Measurements from ENCODE around the gene VWA5B2.
A peak's percentile ranks its signal among the peaks of the same experiment; 100 is the strongest.

Gene VWA5B2

GRCh38 chr3:184229394-184230080, at the start of gene VWA5B2:
Gene VWA5B2, plus strand, starts transcription at chr3:184229585. Its CDS starts 944 bp downstream, at chr3:184230529.
- DNase-seq: peak; percentile 76

DNA sequence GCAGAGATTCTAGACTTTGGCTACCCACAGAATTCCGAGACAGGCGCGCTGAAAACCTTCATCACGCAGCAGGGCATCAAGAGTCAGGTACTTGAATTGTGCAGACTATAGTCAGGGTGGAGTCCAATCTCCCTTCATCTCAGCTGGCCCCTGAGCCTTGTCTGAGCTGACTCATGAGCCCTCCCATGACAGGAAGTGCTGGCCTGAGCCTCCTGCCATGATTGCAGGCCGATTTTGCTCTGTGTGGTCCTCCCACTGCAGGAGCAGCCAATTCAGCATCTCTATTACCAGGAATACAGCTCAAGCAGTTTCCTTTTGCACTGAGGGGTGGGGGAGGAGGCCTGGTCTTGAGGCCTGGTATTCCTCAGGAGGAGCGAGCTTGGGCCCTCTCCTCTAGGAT, 49.2 kb upstream of the VWA5B2 start:
- DNase-seq: no peak

DNA sequence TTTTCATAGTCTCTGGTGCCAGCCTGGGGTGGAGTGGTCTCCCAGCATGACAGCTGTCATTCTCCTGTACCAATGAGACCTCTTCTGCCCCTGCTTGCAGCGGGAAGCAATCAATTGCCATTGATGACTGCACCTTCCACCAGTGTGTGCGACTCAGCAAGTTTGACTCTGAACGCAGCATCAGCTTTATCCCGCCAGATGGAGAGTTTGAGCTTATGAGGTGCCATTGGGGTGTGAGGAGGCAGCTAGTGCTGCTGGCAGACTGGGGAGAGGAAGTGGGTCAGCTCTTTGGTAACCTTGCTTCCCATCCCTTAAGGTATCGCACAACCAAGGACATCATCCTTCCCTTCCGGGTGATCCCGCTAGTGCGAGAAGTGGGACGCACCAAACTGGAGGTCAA, 47.8 kb upstream of the VWA5B2 start:
- DNase-seq: no peak

DNA sequence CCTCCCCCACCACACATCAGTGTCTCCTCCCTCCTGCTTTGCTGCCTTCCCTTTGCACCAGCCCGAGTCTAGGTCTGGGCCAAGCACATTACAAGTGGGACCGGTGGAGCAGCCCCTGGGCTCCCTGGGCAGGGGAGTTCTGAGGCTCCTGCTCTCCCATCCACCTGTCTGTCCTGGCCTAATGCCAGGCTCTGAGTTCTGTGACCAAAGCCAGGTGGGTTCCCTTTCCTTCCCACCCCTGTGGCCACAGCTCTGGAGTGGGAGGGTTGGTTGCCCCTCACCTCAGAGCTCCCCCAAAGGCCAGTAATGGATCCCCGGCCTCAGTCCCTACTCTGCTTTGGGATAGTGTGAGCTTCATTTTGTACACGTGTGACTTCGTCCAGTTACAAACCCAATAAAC, 45.7 kb upstream of the VWA5B2 start:
- no peak for DNase-seq

GRCh38 chr3:184184546-184185230, 44.7 kb upstream of the VWA5B2 start:
- no peak for DNase-seq

DNA sequence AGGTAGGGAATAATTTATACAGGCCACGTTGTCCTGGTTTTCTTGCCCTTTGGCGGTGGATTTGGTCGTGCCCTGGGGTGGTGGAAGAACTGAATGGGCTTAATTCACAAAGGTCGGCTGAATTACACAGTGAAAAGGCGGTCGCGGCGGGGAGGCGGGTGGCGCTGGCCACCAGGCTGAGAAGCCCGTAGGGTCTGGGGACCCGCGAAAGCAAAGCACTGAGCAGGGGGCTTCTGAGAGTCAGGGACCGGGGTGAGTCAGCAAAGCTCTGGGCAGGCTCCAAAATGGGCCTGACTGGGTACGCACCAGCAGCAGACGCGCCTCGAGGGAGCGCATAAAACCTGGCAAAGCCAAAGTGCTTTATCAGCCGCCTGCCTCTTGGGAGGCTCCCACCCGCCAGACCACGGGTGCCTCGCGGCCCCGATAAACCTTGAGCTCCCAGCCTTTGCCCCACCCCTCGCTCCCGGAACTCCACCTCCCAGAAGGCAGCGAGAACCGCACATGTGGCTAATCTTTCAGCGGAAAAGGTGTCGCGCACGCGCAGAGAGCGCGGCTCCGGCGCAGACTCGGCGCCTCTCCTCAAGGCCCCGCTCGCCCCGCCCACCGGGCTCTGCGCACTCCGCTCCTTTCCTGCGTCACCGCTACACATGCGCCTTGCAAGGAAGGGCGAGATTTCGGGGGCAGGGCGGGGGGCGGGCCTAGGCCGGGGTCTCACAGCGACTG, 43.8 kb upstream of the VWA5B2 start:
- peak; percentile 99 for DNase-seq

DNA sequence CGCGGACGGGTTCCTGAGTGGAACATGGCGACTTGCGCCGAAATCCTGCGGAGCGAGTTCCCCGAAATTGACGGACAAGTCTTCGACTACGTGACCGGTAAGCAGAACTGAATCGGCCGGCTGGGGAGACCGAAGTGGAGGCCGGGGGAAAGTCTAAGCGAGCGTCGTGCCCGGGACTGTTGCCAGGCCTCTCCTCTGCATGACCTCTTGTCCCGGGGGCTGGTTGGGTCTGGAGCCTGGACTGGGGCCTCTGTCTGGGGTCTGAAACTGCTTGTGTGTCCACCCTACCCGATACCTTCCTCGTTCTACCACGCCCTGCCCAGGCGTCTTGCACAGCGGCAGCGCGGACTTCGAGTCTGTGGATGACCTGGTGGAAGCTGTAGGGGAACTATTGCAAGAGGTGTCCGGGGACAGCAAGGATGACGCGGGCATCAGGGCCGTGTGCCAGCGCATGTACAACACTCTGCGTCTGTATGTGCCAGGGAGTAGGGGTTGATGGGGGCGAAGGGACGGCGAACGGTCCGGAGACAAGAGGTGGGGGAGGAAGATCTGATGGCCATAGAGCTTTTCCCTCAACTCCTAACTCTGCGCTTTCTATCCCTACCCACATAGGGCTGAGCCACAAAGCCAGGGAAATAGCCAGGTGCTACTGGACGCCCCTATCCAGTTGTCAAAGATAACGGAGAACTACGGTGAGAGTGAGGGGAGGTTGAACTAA, 43.0 kb upstream of the VWA5B2 start, which contains the start of gene ABCF3:
ABCF3 (plus strand) TSS at position 16 of the 718 bp plus-strand sequence; CDS start at position 25, 9 bp downstream.
- DNase-seq: no peak

GRCh38 chr3:184186902-184187207, 42.5 kb upstream of the VWA5B2 start:
- DNase-seq: no peak

DNA sequence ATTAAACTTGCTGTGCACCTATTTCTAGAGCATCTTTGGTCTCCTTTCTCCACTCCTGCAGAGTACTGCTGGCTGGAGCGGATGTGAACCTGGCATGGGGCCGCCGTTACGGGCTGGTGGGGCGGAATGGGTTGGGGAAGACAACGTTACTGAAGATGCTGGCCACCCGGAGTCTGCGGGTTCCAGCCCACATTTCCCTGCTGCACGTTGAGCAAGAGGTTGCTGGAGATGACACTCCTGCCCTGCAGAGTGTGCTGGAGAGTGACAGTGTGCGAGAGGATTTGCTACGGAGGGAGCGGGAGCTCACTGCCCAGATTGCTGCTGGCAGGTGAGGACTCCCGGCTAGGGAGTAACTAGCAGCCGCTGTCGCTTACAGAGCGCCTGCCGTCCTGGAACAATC, 41.3 kb upstream of the VWA5B2 start:
- no peak for DNase-seq

GRCh38 chr3:184189421-184189820, 40.0 kb upstream of the VWA5B2 start:
- DNase-seq: no peak

GRCh38 chr3:184192889-184193288, 36.5 kb upstream of the VWA5B2 start:
- DNase-seq: no peak

GRCh38 chr3:184193991-184194539, 35.3 kb upstream of the VWA5B2 start:
- no peak for DNase-seq

DNA sequence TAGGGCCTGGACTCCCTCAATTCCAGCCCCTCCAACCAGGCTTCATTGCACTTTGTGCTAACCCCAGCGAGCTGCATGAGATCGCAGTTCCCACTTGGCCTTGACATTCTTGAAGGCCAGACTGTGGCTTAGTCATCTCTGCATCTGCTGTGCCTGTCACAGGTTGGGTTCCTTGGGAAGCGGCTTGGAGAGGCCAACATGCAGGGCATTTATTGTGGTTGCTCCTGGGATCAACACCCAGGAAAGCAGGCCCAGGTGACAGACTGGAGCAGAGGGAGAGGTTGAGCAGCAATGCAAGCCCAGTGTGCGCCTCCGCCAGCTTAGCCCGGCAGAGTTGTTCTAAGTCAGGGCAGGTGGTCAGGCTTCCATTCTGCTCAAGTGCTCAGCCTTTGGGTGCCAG, 32.8 kb upstream of the VWA5B2 start:
- DNase-seq: no peak

- no peak for DNase-seq
These were observed 30.9 kb upstream of the VWA5B2 start for GRCh38 chr3:184198509-184198908.

DNA sequence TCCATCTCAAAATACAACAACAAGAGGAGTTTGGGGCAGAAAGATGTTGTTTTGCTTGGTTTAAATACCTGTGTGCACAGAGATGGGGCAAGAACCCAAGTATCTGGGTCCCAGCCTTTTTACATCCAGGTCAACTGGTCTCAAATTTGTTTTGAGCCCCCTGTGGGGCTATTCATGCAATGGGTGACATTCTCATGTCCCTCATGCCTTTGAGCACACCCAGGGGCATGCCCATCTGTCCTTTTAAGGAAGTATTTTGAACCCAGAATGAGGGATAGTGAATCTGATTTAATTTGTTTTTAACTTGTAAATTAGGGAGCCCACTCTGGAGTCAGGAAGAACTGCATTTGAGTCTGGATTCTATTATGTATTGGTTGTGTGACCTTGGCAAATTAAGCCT, 28.6 kb upstream of the VWA5B2 start:
- no peak for DNase-seq

- no peak for DNase-seq
These were observed 25.9 kb upstream of the VWA5B2 start for GRCh38 chr3:184203526-184203925.

DNA sequence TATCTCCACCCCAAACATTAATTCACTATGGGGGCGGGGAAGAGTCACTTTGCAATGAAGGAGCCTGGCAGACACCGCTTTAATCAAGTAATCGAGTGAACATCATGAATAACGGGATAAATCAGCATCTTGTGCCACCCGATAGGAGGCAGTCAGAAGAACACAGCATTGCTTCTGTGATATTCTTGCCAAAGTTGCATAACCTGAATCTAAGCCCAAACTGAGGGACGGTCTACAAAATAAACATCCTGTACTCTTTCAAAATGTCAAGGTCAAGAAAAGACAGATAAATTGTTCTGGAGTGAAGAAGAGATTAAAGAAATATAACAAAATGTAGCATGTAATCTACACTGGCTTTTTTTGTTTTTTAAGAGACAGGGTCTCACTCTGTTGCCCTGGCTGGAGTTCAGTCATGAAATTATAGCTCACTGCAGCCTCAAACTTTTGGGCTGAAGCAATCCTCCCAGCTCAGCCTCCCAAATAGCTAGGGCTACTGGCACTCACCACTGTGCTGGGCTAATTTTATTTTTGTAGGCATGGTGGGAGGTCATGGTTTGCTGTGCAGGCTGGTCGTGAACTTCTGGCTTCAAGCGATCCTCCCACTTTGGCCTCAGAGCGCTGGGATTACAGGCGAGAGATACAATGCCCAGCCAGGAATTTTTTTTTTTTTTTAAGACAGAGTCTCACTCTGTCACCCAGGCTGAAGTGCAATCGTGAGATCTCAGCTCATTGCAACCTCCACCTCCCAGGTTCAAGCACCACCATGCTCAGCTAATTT, 20.1 kb upstream of the VWA5B2 start:
- no peak for DNase-seq

DNA sequence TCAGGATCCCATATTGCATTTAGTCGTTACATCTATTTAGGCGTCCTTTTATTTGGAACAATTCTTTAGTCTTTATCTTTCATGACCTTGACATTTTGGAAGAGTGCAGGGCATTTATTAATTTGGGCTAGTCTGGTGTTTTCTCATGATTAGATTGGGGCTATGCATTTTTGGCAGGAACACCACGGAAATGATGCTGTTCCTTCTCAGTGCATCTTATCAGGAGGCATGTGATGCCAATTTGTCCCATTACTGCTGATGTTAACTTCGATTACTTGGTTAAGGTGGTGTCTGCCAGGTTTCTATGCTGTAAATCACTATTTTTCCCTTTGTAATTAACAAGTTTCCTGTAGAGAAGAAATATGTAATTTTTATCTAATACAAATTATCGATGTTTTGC, 18.1 kb upstream of the VWA5B2 start:
- no peak for DNase-seq

GRCh38 chr3:184211718-184212117, 17.7 kb upstream of the VWA5B2 start:
- DNase-seq: no peak

DNA sequence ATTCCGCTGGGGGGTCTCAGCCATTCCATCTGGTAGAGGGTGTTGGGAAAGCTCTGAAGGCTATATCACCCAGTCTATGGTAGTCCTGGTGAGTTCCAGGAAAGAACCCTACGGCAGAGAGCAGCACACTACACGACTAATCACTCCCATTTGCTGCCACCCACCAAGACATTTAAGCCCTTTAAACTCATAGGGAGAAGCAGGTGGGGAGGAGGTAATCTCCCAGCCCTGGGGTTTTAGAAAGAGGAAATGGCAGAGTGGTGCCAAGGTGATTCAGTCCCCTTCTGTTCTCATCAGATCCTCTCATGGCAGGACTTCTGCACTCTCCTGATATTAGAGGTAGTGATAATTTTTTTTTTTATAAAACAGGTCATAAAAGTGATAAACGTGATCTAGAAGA, 10.6 kb upstream of the VWA5B2 start:
- DNase-seq: no peak

DNA sequence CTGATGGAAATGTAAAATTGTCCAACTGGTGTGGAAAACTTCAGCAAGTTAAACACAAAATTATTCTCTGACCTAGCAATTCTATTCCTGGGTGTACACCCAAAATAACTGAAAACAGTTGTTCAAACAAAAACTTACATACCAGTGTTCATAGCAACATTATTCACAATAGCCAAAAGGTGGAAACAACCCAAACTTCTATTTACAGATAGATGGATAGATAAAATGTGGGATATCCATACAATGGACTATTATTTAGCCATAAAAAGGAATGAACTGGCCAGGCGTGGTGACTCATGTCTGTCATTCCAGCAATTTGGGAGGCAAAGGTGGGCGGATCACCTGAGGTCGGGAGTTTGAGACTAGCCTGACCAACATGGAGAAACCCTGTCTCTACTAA, 6.9 kb upstream of the VWA5B2 start:
- no peak for DNase-seq

- no peak for DNase-seq
These were observed 5.4 kb upstream of the VWA5B2 start for GRCh38 chr3:184223946-184224345.
